Muscle of leg (tissue), 11 donors: Measurements from ENCODE around the gene ABCA6. TPM values are rescaled to one million over a fixed set of nuclear protein-coding genes. Genes with fewer than 3 reads are reported as not detected.
A peak's percentile ranks its signal among the peaks of the same experiment; 100 is the strongest.
"Not testable (repeated sequence)": the region's sequence is repeated elsewhere in the genome, so short reads cannot be mapped to it uniquely, and the experiment has no call there.

Source experiments
- DNase-seq: peaks from one replicate; pipeline ENCODE4 v3.0.0; 2013
- H3K27ac ChIP-seq: one replicate; pipeline ENCODE4 v1.5.1; 2013; ENCODE audit warnings: mild to moderate bottlenecking, low read length, control low read depth
- H3K27me3 ChIP-seq: one replicate; pipeline ENCODE4 v1.6.1; 2013; ENCODE audit warnings: low read length; ENCODE audit not compliant: control insufficient read depth, insufficient read depth
- H3K36me3 ChIP-seq: one replicate; pipeline ENCODE4 v1.6.1; 2013; ENCODE audit warnings: low read length; ENCODE audit not compliant: control insufficient read depth, insufficient read depth
- H3K4me1 ChIP-seq: one replicate; pipeline ENCODE4 v1.6.1; 2013; ENCODE audit warnings: low read length; ENCODE audit not compliant: control insufficient read depth, insufficient read depth
- H3K4me3 ChIP-seq: one replicate; pipeline ENCODE4 v1.5.1; 2013; ENCODE audit warnings: low read length, control low read depth
- H3K9me3 ChIP-seq: replicated peaks from 2 replicates; pipeline ENCODE4 v1.6.1; 2013; ENCODE audit warnings: low read depth, low read length; ENCODE audit not compliant: control insufficient read depth
- WGBS: methylation state at CpG from one replicate; pipeline ENCODE4 v1.1.5; 2013; ENCODE audit warnings: missing lambda C conversion rate; ENCODE audit not compliant: insufficient coverage; 5-methylcytosine and 5-hydroxymethylcytosine counted together
- polyA plus RNA-seq, 8 donors: library from polyadenylated mRNA; unstranded; fragments of 120-200 nt; gene quantifications; one replicate each; pipeline versions ENCODE4 v1.2.1 to v1.2.3, GENCODE V29; 2013; ENCODE audit warnings: inconsistent platforms in 1 of 8, low replicate concordance in 1 of 8; ENCODE audit not compliant: insufficient read length in 8 of 8, insufficient read depth in 1 of 8
- total RNA-seq: library from RNA; stranded (reverse); fragments of 120-200 nt; gene quantifications from one replicate; pipeline ENCODE4 v1.2.4, GENCODE V29; 2013

ABCA6 gene
- total and polyA plus RNA-seq, 9 donors, result 7.2 to 24.3 (median 8.7) TPM

DNA sequence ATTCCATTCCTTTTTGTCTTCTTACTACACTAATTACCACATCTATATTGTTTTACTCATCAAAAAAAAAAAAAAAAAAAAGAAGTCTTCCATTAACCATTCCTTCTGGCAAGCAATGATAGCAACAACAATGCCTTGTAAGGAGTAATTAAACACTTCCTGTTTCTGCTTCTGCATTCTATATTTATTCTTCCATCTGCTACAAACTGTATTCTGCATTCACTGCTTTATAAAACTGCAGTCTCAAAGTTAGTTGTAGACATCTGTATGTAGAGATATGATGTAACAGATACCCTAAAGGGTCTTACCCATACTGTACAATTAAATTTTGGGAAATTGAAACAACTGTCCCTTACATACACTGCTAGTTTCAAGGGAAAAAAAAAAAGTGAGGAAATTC, 28.7 kb upstream of the ABCA6 start:
- no peak overlapping the region for H3K27ac ChIP-seq
- DNase-seq, result peak; percentile 51
- no peaks in the 10 kb centered on the region for H3K4me1 ChIP-seq

DNA sequence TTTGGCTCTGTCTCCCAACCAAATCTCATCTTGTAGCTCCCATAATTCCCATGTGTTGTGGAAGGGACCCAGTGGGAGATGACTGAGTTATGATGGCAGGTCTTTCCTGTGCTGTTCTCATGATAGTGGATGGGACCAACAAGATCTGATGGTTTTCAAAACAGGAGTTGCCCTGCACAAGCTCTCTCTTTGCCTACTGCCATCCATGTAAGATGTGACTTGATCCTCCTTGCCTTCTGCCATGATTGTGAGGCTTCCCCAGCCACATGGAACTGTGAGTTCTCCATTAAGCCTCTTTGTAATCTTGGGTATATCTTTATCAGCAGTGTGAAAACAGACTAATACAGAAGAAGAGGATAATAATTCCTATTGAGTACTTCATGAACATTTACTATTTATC, 26.9 kb upstream of the ABCA6 start:
- not testable (repeated sequence) for H3K4me1 ChIP-seq, H3K27ac ChIP-seq, H3K27me3 ChIP-seq, H3K4me3 ChIP-seq, H3K36me3 ChIP-seq, H3K9me3 ChIP-seq, DNase-seq

More for the DNA sequence above, 28.7 kb upstream of the ABCA6 start:
- no peaks in the 10 kb centered on the region for H3K27me3 ChIP-seq
- no peaks in the 10 kb centered on the region for H3K9me3 ChIP-seq
- H3K36me3 ChIP-seq, result no peaks in the 10 kb centered on the region
- H3K4me3 ChIP-seq, result no peak overlapping the region

DNA sequence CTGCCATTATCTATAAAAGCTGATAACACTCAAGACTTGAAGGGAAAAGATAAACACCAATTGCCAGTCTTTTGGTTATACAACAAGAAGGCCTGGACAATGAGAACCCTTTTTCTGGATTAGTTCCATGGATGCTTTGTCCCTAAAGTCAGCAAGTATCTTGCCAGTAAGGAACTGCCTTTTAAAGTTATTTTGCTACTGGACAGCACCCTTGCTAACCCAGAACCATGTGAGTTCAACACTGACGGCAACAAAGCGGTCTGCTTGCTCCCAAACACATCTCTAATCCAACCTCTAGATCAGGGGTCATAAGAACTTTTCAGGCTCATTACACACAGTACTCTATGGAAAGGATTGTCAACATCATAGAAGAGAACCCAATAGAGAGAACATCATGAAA, 25.3 kb upstream of the ABCA6 start:
- no peak overlapping the region for H3K4me3 ChIP-seq
- H3K36me3 ChIP-seq, result no peaks in the 10 kb centered on the region
- H3K4me1 ChIP-seq, result no peaks in the 10 kb centered on the region
- no peak for DNase-seq
- H3K27ac ChIP-seq, result no peak overlapping the region
- no peaks in the 10 kb centered on the region for H3K9me3 ChIP-seq
- no peaks in the 10 kb centered on the region for H3K27me3 ChIP-seq
- 50% methylated on average over 1 of the region's 2 CpGs for WGBS

DNA sequence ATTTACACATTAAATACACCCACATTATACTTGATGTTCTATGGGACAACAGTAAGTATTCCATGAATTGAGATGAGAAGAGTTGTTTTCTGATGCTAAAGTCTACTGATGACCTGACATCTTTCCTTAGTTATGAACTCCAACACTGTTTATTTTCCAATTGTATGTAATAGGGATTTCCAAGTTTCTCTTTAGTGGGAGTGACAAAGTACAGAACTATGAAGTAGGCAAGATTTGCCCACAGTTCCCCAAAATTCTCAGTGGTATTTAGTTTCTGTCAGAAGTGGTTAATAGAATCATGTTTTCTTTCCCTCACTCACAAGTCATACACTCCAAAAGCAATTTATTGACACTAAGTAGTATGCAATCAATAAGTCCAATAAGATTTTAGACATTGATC, 22.5 kb upstream of the ABCA6 start:
- H3K4me1 ChIP-seq, result no peaks in the 10 kb centered on the region
- no peaks in the 10 kb centered on the region for H3K36me3 ChIP-seq
- H3K27me3 ChIP-seq, result no peaks in the 10 kb centered on the region
- H3K4me3 ChIP-seq, result no peak overlapping the region
- H3K9me3 ChIP-seq, result no peaks in the 10 kb centered on the region
- no peak for DNase-seq
- no peak overlapping the region for H3K27ac ChIP-seq

DNA sequence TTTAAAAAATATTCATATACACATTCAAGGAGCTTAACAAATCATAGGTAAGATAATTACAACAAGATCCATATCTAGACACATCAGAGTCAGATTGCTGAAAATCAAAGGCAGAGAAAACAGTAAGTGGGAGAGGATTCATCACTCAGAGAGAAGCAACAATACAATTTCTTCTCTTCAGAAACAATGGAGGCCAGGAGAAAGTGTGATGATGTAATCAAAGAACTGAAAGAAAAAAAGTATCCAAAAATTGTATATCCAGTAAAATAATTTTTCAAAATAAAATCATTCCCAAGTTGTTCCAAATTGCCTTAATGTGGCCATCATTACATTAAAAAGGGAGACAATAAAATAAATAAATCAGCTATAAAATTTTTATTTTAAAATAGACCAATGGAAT, 17.7 kb upstream of the ABCA6 start:
- Histone ChIP-seq H3K36me3 (no peaks in the 10 kb centered on the region), H3K9me3 (no peaks in the 10 kb centered on the region)

DNA sequence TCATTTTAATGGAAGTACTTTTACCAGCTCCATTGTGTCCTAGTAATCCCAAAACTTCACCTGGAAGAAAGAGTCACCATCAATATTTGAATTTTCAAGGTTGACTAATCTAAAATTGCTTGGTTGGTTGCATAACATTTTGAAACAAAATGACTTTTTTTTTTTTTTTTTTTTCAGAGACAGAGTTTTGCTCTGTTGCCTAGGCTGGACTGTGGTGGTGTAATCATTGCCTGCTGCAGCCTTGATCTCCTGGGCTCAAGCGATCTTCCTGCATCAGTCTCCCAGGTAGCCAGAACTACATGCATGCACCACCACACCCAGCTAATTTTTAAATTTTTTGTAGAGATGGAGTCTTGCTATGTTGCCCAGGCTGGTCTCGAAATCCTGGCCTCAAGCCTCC, 12.6 kb upstream of the ABCA6 start:
- Histone ChIP-seq H3K27me3 (no peaks in the 10 kb centered on the region), H3K4me3 (no peak overlapping the region), H3K36me3 (peaks cover 3% of the 10 kb centered on the region), H3K27ac (no peak overlapping the region), H3K4me1 (no peaks in the 10 kb centered on the region), H3K9me3 (no peaks in the 10 kb centered on the region)
- WGBS, result 100% methylated on average over 1 of the region's 2 CpGs
- DNase-seq, result no peak

More for the DNA sequence above, 17.7 kb upstream of the ABCA6 start:
- no peak for DNase-seq
- no peak overlapping the region for H3K27ac ChIP-seq
- H3K4me1 ChIP-seq, result no peaks in the 10 kb centered on the region
- no peak overlapping the region for H3K4me3 ChIP-seq
- H3K27me3 ChIP-seq, result no peaks in the 10 kb centered on the region

DNA sequence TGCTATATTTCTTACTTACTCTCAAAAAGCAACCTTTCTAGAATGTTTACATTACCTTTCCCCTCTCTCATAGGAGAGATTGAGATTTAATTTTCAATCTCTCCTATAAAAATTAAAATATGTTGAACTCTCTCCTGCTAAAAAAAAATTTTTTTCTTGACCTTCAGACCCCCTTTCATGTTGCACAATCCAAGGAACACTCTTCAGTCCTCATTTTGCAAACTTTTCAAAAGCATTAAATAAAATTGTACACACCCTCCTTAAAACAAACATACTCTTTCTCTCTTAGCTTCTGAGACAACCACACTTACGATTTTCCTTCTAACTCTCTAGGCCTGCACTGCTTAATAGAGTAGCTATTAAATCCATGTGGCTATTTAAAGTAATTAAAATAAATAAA, 8.6 kb upstream of the ABCA6 start:
- DNase-seq, result no peak
- Histone ChIP-seq H3K27ac (no peak overlapping the region), H3K36me3 (peaks cover 3% of the 10 kb centered on the region), H3K9me3 (no peaks in the 10 kb centered on the region), H3K4me3 (no peak overlapping the region), H3K4me1 (no peaks in the 10 kb centered on the region), H3K27me3 (no peaks in the 10 kb centered on the region)
- WGBS, result no CpG with 5 or more reads among the region's 1 CpG

DNA sequence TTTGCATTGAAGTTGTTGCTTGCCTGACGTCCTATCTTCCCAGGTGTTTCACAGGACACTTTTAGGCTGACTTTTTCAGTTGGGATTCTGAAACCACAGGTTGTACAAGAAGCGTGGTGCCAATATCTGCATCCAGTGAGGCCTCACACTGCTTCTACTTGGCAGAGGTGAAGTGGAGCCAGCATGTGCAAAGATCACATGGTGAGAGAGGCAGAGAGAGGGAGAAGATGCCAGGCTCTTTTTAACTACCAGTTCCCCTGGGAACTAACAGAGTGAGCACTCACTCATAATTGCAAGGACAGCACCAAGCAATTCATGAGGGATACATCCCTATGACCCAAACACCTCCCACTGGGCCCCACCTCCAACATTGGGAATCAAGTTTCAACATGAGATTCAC, 5.8 kb upstream of the ABCA6 start:
- 0% methylated on average over 1 of the region's 2 CpGs for WGBS
- no peaks in the 10 kb centered on the region for H3K36me3 ChIP-seq
- H3K27ac ChIP-seq, result no peak overlapping the region
- no peak overlapping the region for H3K4me3 ChIP-seq
- no peaks in the 10 kb centered on the region for H3K4me1 ChIP-seq
- DNase-seq, result no peak
- H3K9me3 ChIP-seq, result no peaks in the 10 kb centered on the region
- no peaks in the 10 kb centered on the region for H3K27me3 ChIP-seq

DNA sequence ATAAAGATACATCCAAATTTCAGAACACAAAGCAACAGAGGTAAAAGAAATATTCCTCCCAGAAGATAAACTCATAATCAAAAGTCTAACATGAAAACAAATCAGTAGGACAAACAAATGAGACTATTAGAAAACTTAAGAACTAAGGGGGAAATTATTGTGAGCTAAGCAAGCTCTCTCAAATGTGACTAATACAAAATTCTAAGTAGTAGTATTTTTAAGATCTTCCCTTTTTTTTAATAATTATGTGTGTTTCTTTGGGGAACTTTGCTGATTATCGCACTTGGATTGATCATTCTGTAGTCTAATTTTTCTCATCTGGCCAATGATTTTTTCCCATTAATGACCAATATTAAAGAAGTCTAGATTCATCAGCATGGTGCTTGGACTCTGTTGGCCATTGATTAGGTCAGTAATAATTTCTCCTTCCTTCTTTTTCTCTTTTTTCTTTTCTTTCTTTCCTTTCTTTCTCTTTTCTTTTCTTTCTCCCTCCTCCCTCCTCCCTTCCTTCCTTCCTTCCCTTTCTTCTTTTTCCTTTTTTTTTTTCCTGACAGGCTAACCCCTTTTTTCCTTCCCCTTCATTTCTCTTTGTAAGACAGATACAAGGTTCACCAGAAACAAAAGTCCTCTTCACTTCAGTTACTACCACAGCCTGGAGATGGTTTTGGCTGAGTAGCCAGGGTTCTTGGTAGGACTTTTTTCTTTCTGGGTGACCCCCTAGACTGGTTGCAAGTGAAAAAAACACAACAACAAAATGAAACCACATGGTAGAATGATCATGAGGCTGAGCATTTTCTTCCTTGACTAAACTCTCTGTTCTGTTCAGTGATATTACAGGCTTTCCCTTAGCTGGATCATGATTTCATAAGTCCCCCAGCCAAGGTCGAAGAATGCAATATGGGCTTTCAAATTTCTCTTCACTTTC, 2.9 kb upstream of the ABCA6 start:
- no peak overlapping the region for H3K4me3 ChIP-seq
- no peaks in the 10 kb centered on the region for H3K27me3 ChIP-seq
- H3K9me3 ChIP-seq, result no peaks in the 10 kb centered on the region
- DNase-seq, result no peak
- no peaks in the 10 kb centered on the region for H3K36me3 ChIP-seq
- H3K27ac ChIP-seq, result no peak overlapping the region
- no peaks in the 10 kb centered on the region for H3K4me1 ChIP-seq
- no CpG with 5 or more reads among the region's 2 CpGs for WGBS

DNA sequence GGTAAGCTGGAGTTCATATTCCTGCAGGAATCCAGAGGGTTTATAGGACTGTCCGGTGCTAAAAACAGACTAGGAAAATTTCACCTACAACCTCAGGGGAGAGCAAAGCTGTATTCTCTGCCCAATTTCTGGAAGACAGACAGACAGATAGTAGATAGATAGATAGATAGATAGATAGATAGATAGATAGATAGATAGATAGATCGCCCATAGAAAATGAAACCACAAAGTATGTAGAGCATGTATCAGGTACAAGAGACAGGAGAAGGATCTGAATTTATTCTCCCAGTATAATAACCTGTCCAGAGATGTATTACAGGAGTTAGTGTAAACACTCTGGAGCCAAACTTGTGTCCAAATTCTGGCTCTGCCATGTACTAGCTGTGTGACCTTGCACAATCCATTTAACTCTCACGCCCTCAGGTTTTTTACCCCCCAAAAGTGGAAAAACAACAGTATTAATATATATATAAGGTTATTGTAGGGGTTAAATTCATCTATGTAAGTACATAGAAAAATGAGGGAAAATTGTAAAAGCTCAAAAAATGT, 2.1 kb upstream of the ABCA6 start:
- no peaks in the 10 kb centered on the region for H3K9me3 ChIP-seq
- H3K4me3 ChIP-seq, result no peak overlapping the region
- no peaks in the 10 kb centered on the region for H3K4me1 ChIP-seq
- no CpG with 5 or more reads among the region's 3 CpGs for WGBS
- no peak for DNase-seq
- peak overlapping the region; percentile 90 for H3K27ac ChIP-seq
- no peaks in the 10 kb centered on the region for H3K27me3 ChIP-seq
- H3K36me3 ChIP-seq, result no peaks in the 10 kb centered on the region

DNA sequence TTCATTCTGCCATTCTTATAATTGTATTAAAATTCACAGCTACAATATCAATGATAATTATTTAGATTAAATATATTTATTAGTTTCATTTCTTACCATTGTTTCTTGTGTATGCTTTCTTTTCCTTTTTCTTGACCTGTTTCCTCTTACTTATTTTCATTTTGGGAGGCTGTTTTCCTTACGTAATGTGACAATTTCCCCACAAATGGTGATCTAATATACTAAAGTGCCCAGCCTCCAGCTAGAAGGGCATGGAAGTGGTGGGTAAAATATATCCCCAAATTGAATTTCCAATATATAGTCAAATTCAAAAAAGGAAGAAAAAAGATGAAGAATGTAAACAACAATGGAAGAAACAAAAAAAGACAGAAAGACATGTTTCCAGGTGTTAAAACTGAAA, 1.5 kb upstream of the ABCA6 start:
- no CpG with 5 or more reads among the region's 1 CpG for WGBS

More for the DNA sequence above, 1.5 kb upstream of the ABCA6 start:
- H3K9me3 ChIP-seq, result no peaks in the 10 kb centered on the region
- H3K27ac ChIP-seq, result peak overlapping the region; percentile 90
- DNase-seq, result no peak
- H3K27me3 ChIP-seq, result no peaks in the 10 kb centered on the region
- H3K4me1 ChIP-seq, result no peaks in the 10 kb centered on the region
- no peaks in the 10 kb centered on the region for H3K36me3 ChIP-seq
- no peak overlapping the region for H3K4me3 ChIP-seq
